H9 (cell line): ENCODE measurements around the gene MBIP. TPM values are rescaled to one million over a fixed set of nuclear protein-coding genes. Genes with fewer than 3 reads are reported as not detected.

Source experiments
- DNase-seq: peaks from one replicate; pipeline ENCODE4 v3.0.0-alpha.2; 2017
- H2AFZ ChIP-seq: one replicate; pipeline ENCODE4 v1.6.1; 2013; ENCODE audit warnings: mild to moderate bottlenecking, low read length, control low read depth, moderate library complexity
- H2AK5ac ChIP-seq: 2 replicates; pipeline ENCODE4 v1.6.1; 2013; ENCODE audit warnings: low read length, control low read depth, mixed read lengths; ENCODE audit not compliant: insufficient read length
- H2BK120ac ChIP-seq: one replicate; pipeline ENCODE4 v1.6.1; 2013; ENCODE audit warnings: low read depth, mild to moderate bottlenecking, low read length, control low read depth, inconsistent platforms; ENCODE audit not compliant: poor library complexity, severe bottlenecking
- H2BK12ac ChIP-seq: 2 replicates; pipeline ENCODE4 v1.6.1; 2013; ENCODE audit warnings: low read length, control low read depth, mixed read lengths, low read depth; ENCODE audit not compliant: insufficient read length
- H2BK15ac ChIP-seq: 2 replicates; pipeline ENCODE4 v1.6.1; 2013; ENCODE audit warnings: low read depth, low read length, control low read depth
- H2BK20ac ChIP-seq: one replicate; pipeline ENCODE4 v1.6.1; 2013; ENCODE audit warnings: low read depth, mild to moderate bottlenecking, low read length, control low read depth, inconsistent platforms; ENCODE audit not compliant: poor library complexity, severe bottlenecking
- H2BK5ac ChIP-seq: 2 replicates; pipeline ENCODE4 v1.6.1; 2013; ENCODE audit warnings: low read length, control low read depth, mixed read lengths; ENCODE audit not compliant: insufficient read length
- H3K14ac ChIP-seq: 2 replicates; pipeline ENCODE4 v1.6.1; 2013; ENCODE audit warnings: low read length, control low read depth; ENCODE audit not compliant: insufficient read depth
- H3K18ac ChIP-seq: 2 replicates; pipeline ENCODE4 v1.6.1; 2013; ENCODE audit warnings: low read depth, mild to moderate bottlenecking, mixed read lengths, low read length, control low read depth; ENCODE audit not compliant: insufficient read length
- H3K23ac ChIP-seq: 2 replicates; pipeline ENCODE4 v1.6.1; 2013; ENCODE audit warnings: low read length, control low read depth, mixed read lengths, low read depth; ENCODE audit not compliant: insufficient read length
- H3K23me2 ChIP-seq: 2 replicates; pipeline ENCODE4 v1.6.1; 2013; ENCODE audit warnings: low read depth, mild to moderate bottlenecking, mixed read lengths, low read length, control low read depth; ENCODE audit not compliant: insufficient read length, poor library complexity, severe bottlenecking
- H3K27ac ChIP-seq: 2 replicates; pipeline ENCODE4 v1.5.1; 2013; ENCODE audit warnings: low read length, control low read depth, mixed read lengths, low read depth; ENCODE audit not compliant: insufficient read length
- H3K27me3 ChIP-seq: 2 replicates; pipeline ENCODE4 v1.6.1; 2013; ENCODE audit warnings: low read length, control low read depth, inconsistent platforms; ENCODE audit not compliant: insufficient read depth
- H3K4ac ChIP-seq: 2 replicates; pipeline ENCODE4 v1.6.1; 2013; ENCODE audit warnings: low read depth, mild to moderate bottlenecking, control low read depth, inconsistent platforms, low read length, moderate library complexity
- H3K4me1 ChIP-seq: 2 replicates; pipeline ENCODE4 v1.6.1; 2013; ENCODE audit warnings: low read length, control low read depth, inconsistent platforms; ENCODE audit not compliant: insufficient read depth
- H3K4me2 ChIP-seq: 2 replicates; pipeline ENCODE4 v1.6.1; 2013; ENCODE audit warnings: low read length, control low read depth, mixed read lengths; ENCODE audit not compliant: insufficient read length, insufficient read depth
- H3K56ac ChIP-seq: 2 replicates; pipeline ENCODE4 v1.6.1; 2013; ENCODE audit warnings: low read depth, mild to moderate bottlenecking, mixed read lengths, low read length, control low read depth; ENCODE audit not compliant: insufficient read length
- H3K79me1 ChIP-seq: 2 replicates; pipeline ENCODE4 v1.6.1; 2013; ENCODE audit warnings: low read depth, mild to moderate bottlenecking, moderate library complexity, low read length, control low read depth, inconsistent platforms; ENCODE audit not compliant: insufficient read depth, poor library complexity, severe bottlenecking
- H3K79me2 ChIP-seq: 2 replicates; pipeline ENCODE4 v1.6.1; 2013; ENCODE audit warnings: low read length, control low read depth, inconsistent platforms; ENCODE audit not compliant: insufficient read depth
- H3K9ac ChIP-seq: 2 replicates; pipeline ENCODE4 v1.6.1; 2013; ENCODE audit warnings: low read length, control low read depth, mixed read lengths; ENCODE audit not compliant: insufficient read length; ENCODE audit errors: extremely low read depth
- H3K9me3 ChIP-seq: one replicate; pipeline ENCODE4 v1.6.1; 2013; ENCODE audit warnings: low read depth, low read length, inconsistent platforms; ENCODE audit not compliant: control insufficient read depth
- H3T11ph ChIP-seq: one replicate; pipeline ENCODE4 v1.6.1; 2013; ENCODE audit warnings: mild to moderate bottlenecking, low read length, control low read depth, inconsistent platforms
- H4K20me1 ChIP-seq: one replicate; pipeline ENCODE4 v1.6.1; 2013; ENCODE audit not compliant: control insufficient read depth, insufficient read length, insufficient read depth
- H4K5ac ChIP-seq: 2 replicates; pipeline ENCODE4 v1.6.1; 2013; ENCODE audit warnings: low read depth, mild to moderate bottlenecking, mixed read lengths, low read length, control low read depth; ENCODE audit not compliant: insufficient read length
- H4K8ac ChIP-seq: replicated peaks from 2 replicates; pipeline ENCODE4 v1.6.1; 2013; ENCODE audit warnings: low read length, control low read depth, mixed read lengths, low read depth; ENCODE audit not compliant: insufficient read length
- H4K91ac ChIP-seq: 2 replicates; pipeline ENCODE4 v1.6.1; 2013; ENCODE audit warnings: low read depth, mild to moderate bottlenecking, moderate library complexity, mixed read lengths, low read length, control low read depth; ENCODE audit not compliant: insufficient read length
- H3K27ac Mint-ChIP-seq, 3 experiments: 2 replicates in 2 of 3; 3 replicates in 1 of 3; pipeline ENCODE4 v1.8.0; 2020 to 2021; ENCODE audit warnings: mixed read lengths in 3 of 3, mild to moderate bottlenecking in 1 of 3, moderate library complexity in 1 of 3
- H3K27me3 Mint-ChIP-seq: 2 replicates; pipeline ENCODE4 v1.8.0; 2021; ENCODE audit warnings: low read depth, mild to moderate bottlenecking, moderate library complexity, mixed read lengths
- H3K36me3 Mint-ChIP-seq, 3 experiments: 2 replicates in 2 of 3; 3 replicates in 1 of 3; pipeline ENCODE4 v1.8.0; 2020 to 2021; ENCODE audit warnings: low read depth in 3 of 3, mixed read lengths in 3 of 3; ENCODE audit not compliant: insufficient read depth in 1 of 3
- H3K4me1 Mint-ChIP-seq, 2 experiments: 2 replicates each; pipeline ENCODE4 v1.8.0; 2020; ENCODE audit warnings: mixed read lengths in 2 of 2
- H3K4me3 Mint-ChIP-seq, 2 experiments: 2 replicates in 1 of 2; 3 replicates in 1 of 2; pipeline ENCODE4 v1.8.0; 2020 to 2021; ENCODE audit warnings: mild to moderate bottlenecking in 2 of 2, mixed read lengths in 2 of 2, moderate library complexity in 1 of 2
- H3K9me3 Mint-ChIP-seq, 2 experiments: 2 replicates in 1 of 2; 3 replicates in 1 of 2; pipeline ENCODE4 v1.8.0; 2020; ENCODE audit warnings: mild to moderate bottlenecking in 2 of 2, mixed read lengths in 2 of 2, moderate library complexity in 1 of 2
- CTCF ChIP-seq: fragments of 200-600 bp; sonication (generic); conservative IDR thresholded peaks from 3 replicates; pipeline ENCODE4 v1.8.0; 2021; ENCODE audit warnings: antibody characterized with exemption, mild to moderate bottlenecking
- WGBS: extraction: QIAGEN DNeasy Blood & Tissue Kit; methylation state at CpG from one replicate; pipeline ENCODE4 v1.1.7; 2013; ENCODE audit warnings: missing lambda C conversion rate, low lambda C conversion rate, mixed read lengths; ENCODE audit not compliant: insufficient read length; ENCODE audit errors: extremely low coverage; 5-methylcytosine and 5-hydroxymethylcytosine counted together
- total RNA-seq: library from RNA; stranded (reverse); gene quantifications from 2 replicates; pipeline ENCODE4 v1.2.1, GENCODE V29; 2021

MBIP gene
- total RNA-seq, 1 experiment from 2014 or later, result 29.6 TPM

- Histone ChIP-seq H3K4me1 (no peaks in the 10 kb centered on the region), H2BK5ac (no peak overlapping the region), H2AFZ (peak overlapping the region; percentile 96), H3K27me3 (no peaks in the 10 kb centered on the region), H2BK15ac (no peak overlapping the region), H3K23me2 (peaks cover 3% of the 10 kb centered on the region), H3K9ac (no peak overlapping the region), H2BK12ac (no peak overlapping the region), H2BK20ac (no peak overlapping the region), H3T11ph (no peak overlapping the region), H3K79me2 (peaks cover 6% of the 10 kb centered on the region; the same call in 1 of the 2 replicates), H3K4ac (no peak overlapping the region), H2BK120ac (no peak overlapping the region), H4K8ac (peak overlapping the region; percentile 19), H4K20me1 (no peaks in the 10 kb centered on the region), H3K4me2 (peak overlapping the region; percentile 79), H3K9me3 (no peaks in the 10 kb centered on the region), H4K91ac (no peak overlapping the region), H2AK5ac (no peak overlapping the region), H4K5ac (no peak overlapping the region), H3K79me1 (no peaks in the 10 kb centered on the region), H3K23ac (no peak overlapping the region), H3K27ac (no peak overlapping the region), H3K18ac (no peak overlapping the region), H3K56ac (no peak overlapping the region), H3K14ac (0 out of 2 replicates have a peak overlapping the region, but pooled peaks have one; percentile 16)
- WGBS, result no CpG with 5 or more reads among the region's 8 CpGs
- DNase-seq, result no peak
- Mint-ChIP-seq H3K27ac (peak overlapping the region; percentile 97 to 98 (median 98)), H3K4me3 (peak overlapping the region; percentile 91 to 94), H3K36me3 (no peaks in the 10 kb centered on the region), H3K27me3 (peaks cover 20% of the 10 kb centered on the region), H3K4me1 (peaks cover 11 to 24% of the 10 kb centered on the region in 2 experiments), H3K9me3 (peaks cover 0 to 4% of the 10 kb centered on the region in 2 experiments; a peak in 2 of 5 replicates)
- no peak for TF ChIP-seq CTCF
These were observed 502 bp upstream of the MBIP start for GRCh38 chr14:36320897-36321381.
